ACC112 (cell line): ENCODE data around the gene KRT35.

Experiments used
- H2AFZ ChIP-seq: fragments of 200-600 bp; sonication (generic); one replicate; pipeline ENCODE4 v1.6.0; 2017; ENCODE audit warnings: antibody characterized with exemption, low read length; ENCODE audit not compliant: unreplicated experiment
- H3K27ac ChIP-seq: fragments of 200-600 bp; sonication (generic); 2 replicates; pipeline ENCODE4 v1.5.1; 2014; ENCODE audit warnings: low read depth, mild to moderate bottlenecking, antibody characterized with exemption, low read length, moderate library complexity
- H3K27me3 ChIP-seq: fragments of 200-600 bp; sonication (generic); 2 replicates; pipeline ENCODE4 v1.6.1; 2014; ENCODE audit warnings: mild to moderate bottlenecking, antibody characterized with exemption, low read length, moderate library complexity, mixed read lengths; ENCODE audit not compliant: insufficient read depth
- H3K36me3 ChIP-seq: fragments of 200-600 bp; sonication (generic); 2 replicates; pipeline ENCODE4 v1.6.1; 2016; ENCODE audit warnings: mild to moderate bottlenecking, antibody characterized with exemption, low read length, moderate library complexity, mixed read lengths; ENCODE audit not compliant: insufficient read depth
- H3K4me1 ChIP-seq: fragments of 200-600 bp; sonication (generic); one replicate; pipeline ENCODE4 v1.6.1; 2016; ENCODE audit warnings: low read length, mixed read lengths; ENCODE audit not compliant: insufficient read depth, unreplicated experiment, control insufficient read depth
- H3K4me3 ChIP-seq: fragments of 200-600 bp; sonication (generic); 2 replicates; pipeline ENCODE4 v1.5.1; 2014; ENCODE audit warnings: mild to moderate bottlenecking, low read depth, low read length
- H3K79me2 ChIP-seq: fragments of 200-600 bp; sonication (generic); one replicate; pipeline ENCODE4 v1.6.0; 2016; ENCODE audit warnings: low read length; ENCODE audit not compliant: control insufficient read depth, unreplicated experiment, insufficient read depth

The KRT35 gene

DNA sequence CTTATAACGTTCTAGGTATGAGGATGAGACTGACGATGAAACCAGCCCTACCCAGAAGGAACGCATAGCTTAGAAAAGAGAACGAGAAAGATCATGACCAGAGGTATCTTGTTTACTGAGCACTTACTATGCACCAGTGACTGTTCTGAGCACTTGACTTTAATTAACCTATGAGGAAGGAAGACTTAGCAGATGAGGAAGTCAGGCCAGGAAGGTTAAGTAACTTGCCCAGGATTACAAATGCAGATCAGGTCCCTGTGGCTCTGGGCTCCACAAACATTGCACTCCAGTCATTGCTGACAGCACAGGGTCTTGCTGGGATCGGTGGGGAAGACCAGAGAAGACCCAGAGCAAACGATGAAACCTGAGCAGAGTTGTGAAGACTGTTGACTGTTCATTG lies 17.3 kb upstream of the KRT35 start:
- Histone ChIP-seq H3K79me2 (no peaks in the 10 kb centered on the region), H3K4me3 (no peak overlapping the region), H3K27ac (no peak overlapping the region), H3K4me1 (peaks cover 28% of the 10 kb centered on the region), H2AFZ (no peak overlapping the region), H3K27me3 (no peaks in the 10 kb centered on the region), H3K36me3 (no peaks in the 10 kb centered on the region)

GRCh38 chr17:41496803-41497484 lies 16.0 kb upstream of the KRT35 start:
- Histone ChIP-seq H3K4me1 (peaks cover 40% of the 10 kb centered on the region), H3K27me3 (no peaks in the 10 kb centered on the region), H3K4me3 (no peak overlapping the region), H2AFZ (peak overlapping the region; percentile 28), H3K36me3 (no peaks in the 10 kb centered on the region), H3K79me2 (no peaks in the 10 kb centered on the region), H3K27ac (0 out of 2 replicates have a peak overlapping the region, but pooled peaks have one; percentile 14)

DNA sequence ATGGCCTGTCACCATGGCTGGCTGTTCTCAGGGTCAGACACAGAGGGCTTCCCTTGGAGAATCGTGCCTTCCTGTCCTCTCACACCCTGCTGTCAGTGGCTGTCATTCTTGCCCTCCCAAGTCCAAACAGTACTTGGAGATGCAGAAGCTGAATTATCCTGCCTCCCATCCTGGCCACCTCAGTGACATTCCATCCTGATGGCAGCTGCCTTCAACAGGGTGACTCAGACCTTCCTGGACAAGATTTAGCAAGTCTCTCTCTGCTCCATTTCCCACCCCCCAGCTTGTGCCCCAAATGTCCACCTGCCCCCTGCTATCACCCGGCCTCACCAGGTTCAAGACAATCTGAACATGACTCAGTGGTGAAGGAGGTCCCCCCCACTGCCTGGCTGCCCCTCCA lies 13.6 kb upstream of the KRT35 start:
- H3K27me3 ChIP-seq = no peaks in the 10 kb centered on the region
- H3K4me3 ChIP-seq = no peak overlapping the region
- H3K4me1 ChIP-seq = peaks cover 28% of the 10 kb centered on the region
- H3K36me3 ChIP-seq = no peaks in the 10 kb centered on the region
- no peak overlapping the region for H2AFZ ChIP-seq
- H3K79me2 ChIP-seq = no peaks in the 10 kb centered on the region
- no peak overlapping the region for H3K27ac ChIP-seq

GRCh38 chr17:41492771-41493170 lies 11.8 kb upstream of the KRT35 start:
- H3K27me3 ChIP-seq = no peaks in the 10 kb centered on the region
- no peaks in the 10 kb centered on the region for H3K36me3 ChIP-seq
- no peak overlapping the region for H3K4me3 ChIP-seq
- no peaks in the 10 kb centered on the region for H3K79me2 ChIP-seq
- peaks cover 26% of the 10 kb centered on the region for H3K4me1 ChIP-seq
- H2AFZ ChIP-seq = peak overlapping the region; percentile 1
- no peak overlapping the region for H3K27ac ChIP-seq

DNA sequence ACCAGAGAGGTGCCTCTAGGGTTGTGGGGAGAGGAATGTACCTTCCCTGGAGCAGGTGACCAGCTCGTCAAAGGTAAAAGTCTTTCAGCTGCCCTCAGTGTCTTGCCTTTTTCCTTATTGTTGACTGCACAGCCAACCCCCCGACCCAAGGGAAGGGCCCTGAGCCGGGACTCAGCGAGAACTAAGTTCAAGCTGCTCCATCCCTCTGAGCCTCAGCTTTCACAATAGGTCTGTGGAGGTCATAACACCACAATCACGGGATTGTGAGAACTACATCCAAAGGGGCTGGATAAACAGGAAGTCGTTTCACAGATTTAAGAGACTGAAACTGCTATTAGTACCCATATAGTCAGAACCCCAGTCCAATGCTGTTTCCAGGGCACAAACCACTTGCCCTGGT lies 11.4 kb upstream of the KRT35 start:
- H3K36me3 ChIP-seq = no peaks in the 10 kb centered on the region
- H2AFZ ChIP-seq = peak overlapping the region; percentile 1
- H3K27ac ChIP-seq = no peak overlapping the region
- H3K4me3 ChIP-seq = no peak overlapping the region
- no peaks in the 10 kb centered on the region for H3K27me3 ChIP-seq
- peaks cover 26% of the 10 kb centered on the region for H3K4me1 ChIP-seq
- no peaks in the 10 kb centered on the region for H3K79me2 ChIP-seq

DNA sequence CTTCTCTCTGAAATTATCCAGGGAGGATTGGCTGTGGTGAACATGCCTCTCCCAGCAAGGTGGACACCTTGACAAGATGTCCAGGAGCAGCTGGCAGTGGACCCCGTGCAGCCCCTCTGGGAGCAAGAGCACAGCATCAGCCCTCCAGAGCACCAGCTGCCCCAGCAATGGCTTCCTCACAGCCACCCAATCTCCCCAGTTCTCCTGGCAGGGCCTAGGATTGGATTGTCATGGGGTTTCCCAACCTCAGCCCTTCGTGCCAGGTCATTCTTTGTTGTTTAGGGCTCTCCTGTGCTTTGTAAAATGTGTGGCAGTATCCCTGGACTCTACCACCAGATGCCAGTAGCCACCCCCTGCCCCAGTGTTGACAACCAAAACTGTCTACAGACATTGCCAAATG lies 10.5 kb upstream of the KRT35 start:
- H3K36me3 ChIP-seq = no peaks in the 10 kb centered on the region
- H3K79me2 ChIP-seq = no peaks in the 10 kb centered on the region
- peaks cover 23% of the 10 kb centered on the region for H3K4me1 ChIP-seq
- no peak overlapping the region for H2AFZ ChIP-seq
- no peak overlapping the region for H3K4me3 ChIP-seq
- H3K27ac ChIP-seq = no peak overlapping the region
- no peaks in the 10 kb centered on the region for H3K27me3 ChIP-seq

- Histone ChIP-seq H3K27me3 (no peaks in the 10 kb centered on the region), H3K36me3 (no peaks in the 10 kb centered on the region)
These were observed 9.3 kb upstream of the KRT35 start for GRCh38 chr17:41490000-41490990.

GRCh38 chr17:41489531-41489930 lies 8.6 kb upstream of the KRT35 start, which contains the start of gene KRT36:
Gene KRT36, minus strand, starts transcription at chr17:41489910. Its CDS starts 46 bp downstream, at chr17:41489864.
- Histone ChIP-seq H3K27me3 (no peaks in the 10 kb centered on the region), H3K27ac (no peak within 1 kb of the TSS), H2AFZ (no peak within 1 kb of the TSS), H3K36me3 (no peaks in the 10 kb centered on the region), H3K79me2 (no peaks in the 10 kb centered on the region), H3K4me1 (peaks cover 17% of the 10 kb centered on the region), H3K4me3 (no peak within 1 kb of the TSS)

More at GRCh38 chr17:41490000-41490990, 9.3 kb upstream of the KRT35 start:
- no peak overlapping the region for H3K27ac ChIP-seq
- no peaks in the 10 kb centered on the region for H3K79me2 ChIP-seq
- no peak overlapping the region for H3K4me3 ChIP-seq
- no peak overlapping the region for H2AFZ ChIP-seq
- H3K4me1 ChIP-seq = peaks cover 23% of the 10 kb centered on the region

DNA sequence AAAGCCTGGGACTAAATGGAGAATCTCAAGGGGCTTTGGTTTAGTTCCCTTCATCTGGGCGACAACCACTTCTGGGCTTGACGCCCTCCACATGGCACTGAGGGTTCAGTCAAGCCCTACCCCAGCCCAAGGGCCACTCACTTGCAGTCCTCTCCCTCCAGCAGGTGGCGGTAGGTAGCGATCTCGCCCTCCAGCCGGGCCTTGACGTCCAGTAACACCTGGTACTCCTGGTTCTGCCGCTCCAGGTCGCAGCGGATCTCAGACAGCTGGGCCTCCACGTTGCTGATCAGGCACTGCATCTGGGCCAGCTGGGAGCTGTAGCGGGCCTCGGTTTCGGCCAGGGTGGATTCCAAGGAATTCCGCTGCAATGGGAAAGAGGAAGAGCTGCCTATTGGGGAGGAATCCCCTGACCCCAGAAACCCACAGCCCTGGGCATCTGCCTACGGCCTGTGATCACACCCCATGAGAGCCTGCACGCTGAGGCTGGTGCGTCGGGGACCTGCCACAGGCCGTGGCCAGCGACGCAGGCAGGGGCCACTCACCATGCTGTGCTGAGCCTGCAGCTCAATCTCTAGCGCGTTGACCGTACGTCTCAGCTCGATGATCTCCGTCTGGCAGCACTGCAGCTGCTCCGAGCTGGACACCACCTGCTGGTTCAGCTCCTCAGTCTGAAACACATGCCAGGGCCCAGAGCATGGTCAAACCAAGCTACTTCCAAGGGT lies 6.0 kb upstream of the KRT35 start:
- Histone ChIP-seq H3K4me1 (no peaks in the 10 kb centered on the region), H3K27ac (no peak overlapping the region), H3K36me3 (no peaks in the 10 kb centered on the region), H3K27me3 (no peaks in the 10 kb centered on the region), H2AFZ (no peak overlapping the region), H3K79me2 (no peaks in the 10 kb centered on the region), H3K4me3 (no peak overlapping the region)

GRCh38 chr17:41486316-41486715 lies 5.4 kb upstream of the KRT35 start:
- Histone ChIP-seq H3K4me1 (no peaks in the 10 kb centered on the region), H3K4me3 (no peak overlapping the region), H3K27ac (no peak overlapping the region), H3K36me3 (no peaks in the 10 kb centered on the region), H2AFZ (no peak overlapping the region), H3K27me3 (no peaks in the 10 kb centered on the region), H3K79me2 (no peaks in the 10 kb centered on the region)
